ENCODE measurements around the gene DNAJC24.

DNA sequence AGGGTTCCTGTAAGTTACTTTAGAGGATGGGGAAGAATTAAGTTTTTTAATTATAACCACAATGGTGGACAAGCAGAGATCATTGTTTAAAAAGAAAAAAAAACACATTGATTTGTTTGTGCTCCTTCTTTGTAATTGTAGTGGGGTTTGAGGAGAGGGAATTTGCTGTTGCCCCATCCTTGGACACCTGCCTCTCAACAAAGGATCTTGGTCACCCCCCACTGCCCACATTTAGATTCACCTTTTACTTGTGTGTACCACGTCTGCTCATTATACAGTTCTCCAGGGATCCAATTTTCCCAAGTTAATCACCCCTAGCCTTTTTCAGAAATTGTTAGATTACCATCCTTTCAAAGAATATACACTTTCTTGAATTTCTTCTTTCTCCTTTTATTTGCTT is 53.0 kb downstream of the DNAJC24 start:
- TF ChIP-seq, protein P1, sequence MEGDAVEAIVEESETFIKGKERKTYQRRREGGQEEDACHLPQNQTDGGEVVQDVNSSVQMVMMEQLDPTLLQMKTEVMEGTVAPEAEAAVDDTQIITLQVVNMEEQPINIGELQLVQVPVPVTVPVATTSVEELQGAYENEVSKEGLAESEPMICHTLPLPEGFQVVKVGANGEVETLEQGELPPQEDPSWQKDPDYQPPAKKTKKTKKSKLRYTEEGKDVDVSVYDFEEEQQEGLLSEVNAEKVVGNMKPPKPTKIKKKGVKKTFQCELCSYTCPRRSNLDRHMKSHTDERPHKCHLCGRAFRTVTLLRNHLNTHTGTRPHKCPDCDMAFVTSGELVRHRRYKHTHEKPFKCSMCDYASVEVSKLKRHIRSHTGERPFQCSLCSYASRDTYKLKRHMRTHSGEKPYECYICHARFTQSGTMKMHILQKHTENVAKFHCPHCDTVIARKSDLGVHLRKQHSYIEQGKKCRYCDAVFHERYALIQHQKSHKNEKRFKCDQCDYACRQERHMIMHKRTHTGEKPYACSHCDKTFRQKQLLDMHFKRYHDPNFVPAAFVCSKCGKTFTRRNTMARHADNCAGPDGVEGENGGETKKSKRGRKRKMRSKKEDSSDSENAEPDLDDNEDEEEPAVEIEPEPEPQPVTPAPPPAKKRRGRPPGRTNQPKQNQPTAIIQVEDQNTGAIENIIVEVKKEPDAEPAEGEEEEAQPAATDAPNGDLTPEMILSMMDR (IDR thresholded peaks at IDR 0.05), result no peak
- no peak for TF ChIP-seq ZFX (IDR thresholded peaks at IDR 0.05; ENCODE audit: borderline replicate concordance)
